Measurements from ENCODE around the gene SORL1. TPM values are rescaled to one million over a fixed set of nuclear protein-coding genes. Genes with fewer than 3 reads are reported as not detected.
"Not testable (repeated sequence)": the region's sequence is repeated elsewhere in the genome, so short reads cannot be mapped to it uniquely, and the experiment has no call there.

SORL1 gene
- total RNA-seq, 2 experiments from 2014 or later = 17.4 to 38.6 TPM

- peaks cover 6% of the 10 kb centered on the region for H3K9me3 Mint-ChIP-seq (ENCODE audit: low read depth)
- CTCF ChIA-PET = no interaction called here
- H3K4me1 Mint-ChIP-seq = peaks cover 13% of the 10 kb centered on the region
- H3K36me3 Mint-ChIP-seq = peaks cover 52% of the 10 kb centered on the region
- no peaks in the 10 kb centered on the region for H3K27me3 Mint-ChIP-seq
- DNase-seq (no peak), ATAC-seq (no peak)
- no peak overlapping the region for H3K4me3 Mint-ChIP-seq
- H3K27ac Mint-ChIP-seq = no peak overlapping the region
These were observed 45.3 kb downstream of the SORL1 start for GRCh38 chr11:121497176-121497998.

- no peak overlapping the region for H3K27ac Mint-ChIP-seq
- CTCF ChIA-PET = interaction anchor here (1.0 kb wide), 1 partner anchor 38 kb away, joined by 3 read pairs; no protein-coding TSS in a partner anchor
- H3K27me3 Mint-ChIP-seq = no peaks in the 10 kb centered on the region
- no peak for DNase-seq
- peaks cover 64% of the 10 kb centered on the region for H3K36me3 Mint-ChIP-seq
- ATAC-seq = no peak
- H3K9me3 Mint-ChIP-seq (ENCODE audit: low read depth) = peaks cover 6% of the 10 kb centered on the region
- H3K4me3 Mint-ChIP-seq = no peak overlapping the region
- H3K4me1 Mint-ChIP-seq = peaks cover 10% of the 10 kb centered on the region
These were observed 47.3 kb downstream of the SORL1 start for GRCh38 chr11:121499405-121499804.

DNA sequence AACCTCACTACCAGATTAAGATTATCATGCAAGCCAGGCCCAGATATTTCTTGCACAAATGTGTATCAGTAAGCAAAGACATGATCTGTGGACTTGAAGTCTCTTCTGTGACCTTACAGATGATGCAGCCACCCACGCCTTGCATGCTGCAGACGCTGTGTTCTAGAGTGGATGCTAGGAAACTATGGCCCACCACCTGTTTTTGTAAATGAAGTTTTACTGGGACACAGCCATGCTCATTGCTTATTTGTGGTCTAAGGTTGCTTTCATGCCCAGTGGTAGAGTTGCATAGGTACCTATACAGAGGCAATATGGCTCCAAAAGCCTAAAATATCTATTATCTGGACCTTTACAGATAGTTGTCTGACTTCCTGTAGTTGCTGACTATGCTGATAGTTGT lies 48.2 kb downstream of the SORL1 start:
- no peak for ATAC-seq
- peaks cover 3% of the 10 kb centered on the region for H3K4me1 Mint-ChIP-seq
- peaks cover 70% of the 10 kb centered on the region for H3K36me3 Mint-ChIP-seq
- no peaks in the 10 kb centered on the region for H3K27me3 Mint-ChIP-seq
- no peak overlapping the region for H3K4me3 Mint-ChIP-seq
- peaks cover 13% of the 10 kb centered on the region for H3K9me3 Mint-ChIP-seq (ENCODE audit: low read depth)
- DNase-seq = no peak
- CTCF ChIA-PET = interaction anchor here (1.0 kb wide), 1 partner anchor 39 kb away, joined by 3 read pairs; no protein-coding TSS in a partner anchor
- no peak overlapping the region for H3K27ac Mint-ChIP-seq

DNA sequence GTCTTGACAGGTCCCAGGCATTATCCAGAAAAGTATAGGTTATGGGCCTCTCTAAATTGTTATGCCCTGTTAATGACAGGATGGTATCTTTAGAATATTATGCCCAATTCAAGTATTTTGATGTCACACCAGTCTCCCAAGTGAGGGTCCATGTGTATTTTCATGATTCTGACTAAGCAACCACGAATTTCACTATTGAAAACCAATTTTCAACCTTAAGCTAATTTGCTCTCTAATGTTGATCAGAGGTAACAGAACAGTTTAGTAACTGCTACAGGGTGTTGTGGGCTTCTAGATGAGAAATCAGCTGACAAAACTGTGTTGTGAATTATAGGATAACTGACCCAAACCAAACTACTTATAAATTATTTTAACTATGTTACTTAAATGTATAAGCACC lies 48.6 kb downstream of the SORL1 start:
- Mint-ChIP-seq H3K9me3 (ENCODE audit: low read depth) (peaks cover 15% of the 10 kb centered on the region), H3K4me1 (no peaks in the 10 kb centered on the region), H3K36me3 (peaks cover 70% of the 10 kb centered on the region), H3K4me3 (no peak overlapping the region), H3K27me3 (no peaks in the 10 kb centered on the region), H3K27ac (no peak overlapping the region)
- no peak for ATAC-seq
- DNase-seq = no peak
- CTCF ChIA-PET = no interaction called here

GRCh38 chr11:121503051-121503450 lies 50.9 kb downstream of the SORL1 start:
- no peak overlapping the region for H3K4me3 Mint-ChIP-seq
- no peak for DNase-seq
- ATAC-seq = no peak
- no peaks in the 10 kb centered on the region for H3K4me1 Mint-ChIP-seq
- CTCF ChIA-PET = no interaction called here
- H3K27ac Mint-ChIP-seq = no peak overlapping the region
- H3K9me3 Mint-ChIP-seq (ENCODE audit: low read depth) = peaks cover 19% of the 10 kb centered on the region
- no peaks in the 10 kb centered on the region for H3K27me3 Mint-ChIP-seq
- H3K36me3 Mint-ChIP-seq = peaks cover 67% of the 10 kb centered on the region

DNA sequence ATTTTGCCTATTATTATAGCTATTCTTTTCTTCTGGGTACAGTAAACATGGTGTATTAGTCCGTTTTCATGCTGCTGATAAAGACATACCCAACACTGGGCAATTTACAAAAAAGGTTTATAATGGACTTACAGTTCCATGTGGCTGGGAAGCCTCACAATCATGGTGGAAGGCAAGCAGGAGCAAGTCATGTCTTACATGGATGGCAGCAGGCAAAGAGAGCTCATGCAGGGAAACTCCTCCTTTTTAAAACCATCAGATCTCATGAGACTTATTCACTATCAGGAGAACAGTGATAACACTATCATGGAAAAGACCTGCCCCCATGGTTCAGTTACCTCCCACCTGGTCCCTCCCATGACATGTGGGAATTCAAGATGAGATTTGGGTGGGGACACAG lies 54.1 kb downstream of the SORL1 start:
- CTCF ChIA-PET, H3K27ac Mint-ChIP-seq, DNase-seq, H3K27me3 Mint-ChIP-seq, H3K4me3 Mint-ChIP-seq, H3K4me1 Mint-ChIP-seq, ATAC-seq: not testable (repeated sequence)
- peaks cover 18% of the 10 kb centered on the region for H3K9me3 Mint-ChIP-seq (ENCODE audit: low read depth)
- peaks cover 68% of the 10 kb centered on the region for H3K36me3 Mint-ChIP-seq

DNA sequence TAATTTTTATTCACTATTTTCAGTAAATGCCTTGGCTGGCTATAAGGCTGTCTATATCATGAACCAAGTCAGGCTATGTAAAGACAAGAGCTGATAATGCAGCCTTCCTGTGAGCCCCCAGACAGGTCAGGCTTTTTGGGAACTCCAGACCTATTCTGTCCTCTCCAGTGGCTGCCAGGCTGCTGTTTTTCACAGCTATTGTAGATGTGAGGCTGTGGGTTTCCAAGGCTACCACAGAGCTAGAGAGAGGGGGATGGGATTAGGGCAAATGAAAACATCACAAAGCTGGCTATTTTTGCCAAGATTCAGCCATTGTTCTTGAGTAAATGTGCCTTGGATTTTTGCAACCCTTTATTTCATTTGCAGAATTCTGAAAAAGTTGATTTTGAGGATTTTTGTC lies 56.3 kb downstream of the SORL1 start:
- peaks cover 60% of the 10 kb centered on the region for H3K36me3 Mint-ChIP-seq
- no peak overlapping the region for H3K27ac Mint-ChIP-seq
- H3K27me3 Mint-ChIP-seq = no peaks in the 10 kb centered on the region
- CTCF ChIA-PET = no interaction called here
- ATAC-seq (no peak), DNase-seq (no peak)
- no peak overlapping the region for H3K4me3 Mint-ChIP-seq
- peaks cover 14% of the 10 kb centered on the region for H3K4me1 Mint-ChIP-seq
- peaks cover 13% of the 10 kb centered on the region for H3K9me3 Mint-ChIP-seq (ENCODE audit: low read depth)

- Mint-ChIP-seq H3K27ac (no peak overlapping the region), H3K9me3 (ENCODE audit: low read depth) (peaks cover 5% of the 10 kb centered on the region), H3K4me1 (peaks cover 28% of the 10 kb centered on the region), H3K36me3 (peaks cover 58% of the 10 kb centered on the region), H3K4me3 (no peak overlapping the region), H3K27me3 (no peaks in the 10 kb centered on the region)
- ATAC-seq (no peak), DNase-seq (no peak)
- CTCF ChIA-PET = no interaction called here
These were observed 58.3 kb downstream of the SORL1 start for GRCh38 chr11:121510438-121510837.

DNA sequence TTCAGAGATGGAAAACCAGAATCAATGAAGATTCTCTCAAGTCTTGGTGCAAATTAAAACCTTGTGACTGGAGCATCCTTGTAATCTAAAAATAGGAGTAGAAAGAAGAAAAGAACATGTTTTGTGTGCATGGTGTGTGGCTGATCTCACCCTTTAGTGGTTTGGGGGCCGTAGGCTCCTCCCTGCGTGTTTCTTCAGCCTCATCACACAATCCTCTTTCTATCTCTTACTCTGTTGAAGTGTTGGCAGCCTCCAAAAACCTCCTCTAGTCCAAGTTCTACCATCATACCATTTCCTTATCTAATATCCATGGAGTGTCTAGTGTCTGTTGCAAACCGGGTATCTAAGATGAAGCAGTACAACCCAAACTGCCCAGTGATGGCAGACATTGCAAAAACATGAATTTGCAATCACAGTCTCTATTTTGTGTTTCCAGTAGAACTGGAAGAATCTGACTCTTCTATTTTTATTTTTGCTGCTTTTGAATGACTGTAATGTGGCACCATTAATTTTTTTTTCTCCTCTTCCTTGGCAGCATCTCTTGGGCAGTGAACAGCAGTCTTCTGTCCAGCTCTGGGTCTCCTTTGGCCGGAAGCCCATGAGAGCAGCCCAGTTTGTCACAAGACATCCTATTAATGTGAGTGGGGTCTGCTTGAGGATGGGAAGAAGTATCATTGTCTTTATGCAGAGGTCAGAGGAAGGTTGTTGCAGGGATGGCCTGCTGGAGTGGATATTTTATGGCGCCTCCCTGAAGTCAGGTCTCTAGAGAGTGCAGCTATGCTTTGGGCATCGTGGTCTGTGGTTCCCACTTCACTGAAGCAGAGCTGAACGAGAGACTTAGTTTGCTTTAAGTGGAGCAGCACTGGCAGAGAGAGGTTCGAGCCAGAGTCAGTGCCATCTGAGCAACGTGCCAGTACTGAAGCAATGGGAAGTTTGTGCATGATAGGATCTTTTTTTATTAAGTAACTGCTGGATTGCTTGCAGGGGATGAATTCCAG lies 60.7 kb downstream of the SORL1 start:
- DNase-seq = no peak
- H3K27me3 Mint-ChIP-seq = no peaks in the 10 kb centered on the region
- peak overlapping the region; percentile 3 for H3K27ac Mint-ChIP-seq
- H3K9me3 Mint-ChIP-seq (ENCODE audit: low read depth) = no peaks in the 10 kb centered on the region
- H3K36me3 Mint-ChIP-seq = peaks cover 46% of the 10 kb centered on the region
- ATAC-seq = no peak
- CTCF ChIA-PET = interaction anchor here (1.3 kb wide), 1 partner anchor 61 kb away, joined by 3 read pairs; the partner anchor contains the start of gene SORL1
- peaks cover 28% of the 10 kb centered on the region for H3K4me1 Mint-ChIP-seq
- H3K4me3 Mint-ChIP-seq = no peak overlapping the region

DNA sequence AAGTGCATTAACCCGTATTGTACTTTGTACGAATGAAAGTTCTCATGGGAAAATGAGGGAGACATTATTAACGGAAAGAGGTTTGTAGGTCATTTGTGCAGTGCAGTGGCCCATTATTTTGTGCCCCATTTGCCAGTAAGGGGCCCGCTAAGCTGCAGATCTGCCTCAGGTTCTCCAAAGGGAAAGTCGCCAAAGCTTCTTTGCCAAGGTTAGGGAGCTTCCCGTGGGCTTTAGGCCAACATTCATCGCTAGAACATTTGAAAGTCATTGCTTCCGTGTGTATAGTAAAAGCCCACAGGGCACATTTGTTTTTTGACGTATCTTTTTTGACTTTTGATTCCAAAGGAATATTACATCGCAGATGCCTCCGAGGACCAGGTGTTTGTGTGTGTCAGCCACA lies 61.7 kb downstream of the SORL1 start:
- H3K4me1 Mint-ChIP-seq = peaks cover 28% of the 10 kb centered on the region
- DNase-seq (no peak), ATAC-seq (no peak)
- CTCF ChIA-PET = interaction anchor here (0.9 to 1.3 kb wide), 3 partner anchors 19 to 62 kb away, joined by 3 to 5 read pairs (median 3); partner anchors contain the start of gene SORL1
- H3K36me3 Mint-ChIP-seq = peaks cover 41% of the 10 kb centered on the region
- H3K27ac Mint-ChIP-seq = no peak overlapping the region
- H3K9me3 Mint-ChIP-seq (ENCODE audit: low read depth) = no peaks in the 10 kb centered on the region
- H3K4me3 Mint-ChIP-seq = no peak overlapping the region
- no peaks in the 10 kb centered on the region for H3K27me3 Mint-ChIP-seq

DNA sequence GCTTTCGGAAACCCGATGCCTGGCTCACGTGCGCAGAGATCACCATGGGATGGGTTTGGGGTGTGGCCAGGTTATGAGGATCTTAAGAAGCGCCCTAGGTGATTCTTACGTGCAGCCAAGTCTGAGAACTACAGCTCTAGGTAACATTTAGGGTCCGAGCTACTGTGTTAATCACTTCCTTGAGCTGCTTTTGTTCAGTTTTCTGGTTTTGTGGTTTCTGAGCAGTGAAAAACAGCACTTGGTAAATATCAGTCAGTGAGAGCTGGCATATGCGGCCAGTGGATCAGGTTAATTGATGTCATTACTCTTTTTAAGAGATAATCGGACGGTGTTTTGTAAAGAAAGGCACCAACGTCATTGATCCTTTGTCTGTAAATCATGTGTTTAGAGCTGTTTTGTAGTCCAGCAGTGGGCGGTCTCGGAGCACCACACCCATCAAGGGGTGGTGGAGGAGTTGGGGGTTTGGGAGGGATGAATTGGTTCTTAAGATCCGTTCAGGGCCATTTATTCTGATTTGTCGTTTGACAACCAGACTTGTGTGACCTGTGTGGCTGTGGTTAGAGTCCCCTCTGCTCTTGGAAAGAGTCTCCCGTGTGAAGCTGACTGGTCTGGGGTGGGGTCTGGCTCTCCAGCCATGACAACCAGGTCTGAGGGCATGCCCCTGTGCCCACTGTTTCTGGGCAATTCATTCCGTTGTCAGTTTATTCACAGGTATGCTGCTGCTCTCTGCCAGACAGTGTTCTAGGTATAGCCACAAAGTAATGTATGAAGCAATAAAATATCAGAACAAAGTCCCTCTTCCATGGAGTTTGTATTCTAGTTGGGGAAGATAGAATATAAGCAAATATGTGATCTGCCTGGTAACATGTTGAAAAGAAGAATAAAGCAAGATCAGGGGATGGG lies 62.6 kb downstream of the SORL1 start:
- H3K4me1 Mint-ChIP-seq = peaks cover 28% of the 10 kb centered on the region
- H3K36me3 Mint-ChIP-seq = peaks cover 39% of the 10 kb centered on the region
- H3K27me3 Mint-ChIP-seq = no peaks in the 10 kb centered on the region
- ATAC-seq (no peak), DNase-seq (no peak)
- H3K27ac Mint-ChIP-seq = peak overlapping the region; percentile 63
- no peaks in the 10 kb centered on the region for H3K9me3 Mint-ChIP-seq (ENCODE audit: low read depth)
- CTCF ChIA-PET = interaction anchor here (0.9 to 1.2 kb wide), 2 partner anchors 20 to 48 kb away, joined by 3 to 5 read pairs; no protein-coding TSS in a partner anchor
- no peak overlapping the region for H3K4me3 Mint-ChIP-seq

DNA sequence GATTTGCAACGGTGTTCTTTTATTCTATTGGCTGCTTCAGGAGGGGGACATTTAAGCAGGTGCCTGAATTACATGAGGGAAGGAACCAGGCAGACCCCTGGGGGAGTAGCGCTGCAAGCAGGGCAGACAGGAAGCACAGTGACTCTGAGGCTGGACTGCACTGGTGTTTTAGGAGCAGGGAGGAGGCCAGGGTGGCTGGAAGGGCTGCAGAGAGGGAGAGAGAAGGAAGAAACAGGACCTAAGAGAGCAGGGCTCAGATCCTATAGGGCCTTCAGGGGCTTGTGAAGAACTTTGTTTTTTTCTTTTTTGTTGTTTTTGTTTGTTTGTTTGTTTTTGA lies 63.2 kb downstream of the SORL1 start:
- Mint-ChIP-seq H3K4me3 (no peak overlapping the region), H3K36me3 (peaks cover 39% of the 10 kb centered on the region), H3K27ac (peak overlapping the region; percentile 25), H3K4me1 (peaks cover 30% of the 10 kb centered on the region), H3K27me3 (no peaks in the 10 kb centered on the region), H3K9me3 (ENCODE audit: low read depth) (no peaks in the 10 kb centered on the region)
- DNase-seq (no peak), ATAC-seq (no peak)
- CTCF ChIA-PET = no interaction called here

DNA sequence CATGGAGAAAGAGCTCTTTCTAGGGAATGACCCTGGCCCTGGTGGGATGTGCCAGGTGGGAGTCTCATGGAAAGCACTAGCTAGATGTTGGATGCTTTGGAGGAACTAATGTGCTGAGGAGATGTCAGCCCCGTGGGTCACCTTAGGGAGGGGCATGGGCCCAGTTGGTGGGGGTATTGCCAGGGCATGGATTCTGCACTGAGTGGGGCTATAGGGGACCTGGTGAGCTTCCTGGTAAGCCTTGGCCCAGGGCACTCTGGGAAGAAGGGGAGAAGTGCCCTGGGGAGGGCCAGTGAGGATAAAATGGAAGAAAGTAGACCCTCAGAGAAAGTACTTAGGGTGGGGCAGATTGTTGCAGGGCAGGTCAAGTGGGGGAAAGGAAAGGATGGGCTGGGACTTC lies 65.9 kb downstream of the SORL1 start:
- H3K36me3 Mint-ChIP-seq = peaks cover 43% of the 10 kb centered on the region
- H3K27me3 Mint-ChIP-seq = no peaks in the 10 kb centered on the region
- H3K9me3 Mint-ChIP-seq (ENCODE audit: low read depth) = no peaks in the 10 kb centered on the region
- CTCF ChIA-PET = no interaction called here
- H3K4me3 Mint-ChIP-seq = no peak overlapping the region
- no peak overlapping the region for H3K27ac Mint-ChIP-seq
- DNase-seq (no peak), ATAC-seq (no peak)
- peaks cover 39% of the 10 kb centered on the region for H3K4me1 Mint-ChIP-seq

All from activated CD8-positive, alpha-beta memory T cell treated with anti-CD3 and anti-CD28 coated beads, Interleukin-2, amount 10 ng/mL, durations not matched to agents 7 days and 5 days (primary cell).